Measurements from ENCODE around the gene PTPRG. TPM values are rescaled to one million over a fixed set of nuclear protein-coding genes. Genes with fewer than 3 reads are reported as not detected.

The PTPRG gene
- total and polyA plus RNA-seq, 2 of the 13 experiments (the other 11 are each of a cell fraction or from before 2014, with no cell fraction given), result 8.0 to 25.3 TPM

GRCh38 chr3:62113092-62113491, 551.7 kb downstream of the PTPRG start (continued):
- TF ChIP-seq PRDM15 (CRISPR knock-in tag; IDR thresholded peaks at IDR 0.05) (no peak), ESRRA (CRISPR knock-in tag; IDR thresholded peaks at IDR 0.05; ENCODE audit: low read depth) (no peak), POGZ (CRISPR knock-in tag; IDR thresholded peaks at IDR 0.05) (no peak), NCOA1 (CRISPR knock-in tag; IDR thresholded peaks at IDR 0.05) (no peak), ZNF709 (CRISPR knock-in tag; IDR thresholded peaks at IDR 0.05) (no peak), KMT2B (CRISPR knock-in tag; IDR thresholded peaks at IDR 0.05) (no peak), NR0B2 (CRISPR knock-in tag; IDR thresholded peaks at IDR 0.05) (no peak), IRF9 (CRISPR knock-in tag; IDR thresholded peaks at IDR 0.05; ENCODE audit: borderline replicate concordance) (no peak)

GRCh38 chr3:62114763-62115162, 553.4 kb downstream of the PTPRG start:
- Histone ChIP-seq H3K27me3 (ENCODE audit: control insufficient read depth in 1 of 2, insufficient read depth in 2 of 2, low read length in 2 of 2) (no peaks in the 10 kb centered on the region), H3K4me3 (replicated peaks in 1 of 3; ENCODE audit: insufficient read depth in 1 of 3, low read depth in 2 of 3, low read length in 3 of 3) (no peak overlapping the region), H3K36me3 (replicated peaks in 1 of 2; ENCODE audit: control insufficient read depth in 1 of 2, insufficient read depth in 2 of 2, low read length in 2 of 2) (no peaks in the 10 kb centered on the region), H3K4me2 (ENCODE audit: low read depth, low read length) (no peak overlapping the region), H3K9me3 (ENCODE audit: low read length) (no peaks in the 10 kb centered on the region), H3K9ac (ENCODE audit: insufficient read depth, low read depth, low read length) (no peak overlapping the region), H3K79me2 (ENCODE audit: insufficient read depth, low read length) (no peaks in the 10 kb centered on the region), H3K27ac (ENCODE audit: extremely low read length, insufficient read depth, low read length) (no peak overlapping the region), H4K20me1 (ENCODE audit: insufficient read depth, low read length) (no peaks in the 10 kb centered on the region), H2AFZ (ENCODE audit: low read length) (no peak overlapping the region), H3K4me1 (ENCODE audit: insufficient read depth, low read length) (peaks cover 7% of the 10 kb centered on the region; the same call in 1 of the 2 replicates)
- ATAC-seq (no peak), FAIRE-seq (no peak), DNase-seq (ENCODE audit: low spot score) (no peak)
- no TSS peak for BruUV-seq (replicated peaks)
- intact Hi-C loops (cut with micrococcal nuclease; ENCODE audit: unreplicated experiment), result no loop called here
- 100% methylated on average over 1 of the region's 1 CpG for WGBS (ENCODE audit: low lambda C conversion rate)
- ChIA-PET POLR2A (no interaction called here), CTCF (ENCODE audit: low intra/inter-chr PET ratio, low total read pairs) (no interaction called here)
- in situ Hi-C loops (cut with HindIII; ENCODE audit: extremely low pct_ligation_motif_present, low pct_unique_long_range_greater_than_20kb), result no loop called here
- TF ChIP-seq ZNF687 (CRISPR knock-in tag; IDR thresholded peaks at IDR 0.05), result no peak
- no peak for TF ChIP-seq ZNF30 (CRISPR knock-in tag; IDR thresholded peaks at IDR 0.05)
- TF ChIP-seq ZNF513 (CRISPR knock-in tag; conservative IDR thresholded peaks at IDR 0.05), result no peak
- TF ChIP-seq ZFP36L2 (CRISPR knock-in tag; IDR thresholded peaks at IDR 0.05), result no peak

Measured in HepG2 (cell line).